H1 (cell line): ENCODE data around the gene PBXIP1. TPM values are rescaled to one million over a fixed set of nuclear protein-coding genes. Genes with fewer than 3 reads are reported as not detected.

Source experiments
- CTCF ChIA-PET: fragments of 300-600 bp; sonication (Branson Sonifier 250); formaldehyde crosslinking; loops from one replicate; lab custom pipeline; 2021; ENCODE audit not compliant: partially characterized antibody; lab: Charles Lee
- POLR2A ChIA-PET: fragments of 300-600 bp; sonication (Branson Sonifier 250); formaldehyde crosslinking; loops from one replicate; lab custom pipeline; 2021; ENCODE audit warnings: inconsistent platforms; ENCODE audit not compliant: partially characterized antibody; lab: Charles Lee
- DNase-seq, 2 experiments: peaks; one replicate each; pipeline versions ENCODE4 v3.0.0 to v3.0.0-alpha.2; 2010 to 2022; ENCODE audit warnings: low spot score in 2 of 2, low read depth in 1 of 2, mixed read lengths in 1 of 2
- FAIRE-seq: peaks from 2 replicates; lab custom pipeline; 2011; peaks lifted over from hg19 to GRCh38; lab: Jason Lieb, UNC
- H2AFZ ChIP-seq: 2 replicates; pipeline ENCODE4 v1.8.1; 2012; ENCODE audit warnings: low read length, inconsistent platforms
- H2AK5ac ChIP-seq: 2 replicates; pipeline ENCODE4 v1.6.1; 2013; ENCODE audit warnings: low read depth, low read length
- H2BK120ac ChIP-seq: replicated peaks from 2 replicates; pipeline ENCODE3; 2013; ENCODE audit warnings: low read depth, low read length, inconsistent platforms
- H2BK12ac ChIP-seq: 2 replicates; pipeline ENCODE4 v1.6.1; 2013; ENCODE audit warnings: low read depth, low read length
- H2BK15ac ChIP-seq: 2 replicates; pipeline ENCODE4 v1.6.1; 2013; ENCODE audit warnings: low read length
- H2BK20ac ChIP-seq: 2 replicates; pipeline ENCODE4 v1.6.1; 2013; ENCODE audit warnings: low read length
- H2BK5ac ChIP-seq: 2 replicates; pipeline ENCODE4 v1.6.1; 2013; ENCODE audit warnings: low read depth, low read length
- H3K14ac ChIP-seq: 2 replicates; pipeline ENCODE4 v1.6.1; 2013; ENCODE audit warnings: inconsistent platforms; ENCODE audit not compliant: insufficient read length
- H3K18ac ChIP-seq: 2 replicates; pipeline ENCODE4 v1.6.1; 2013; ENCODE audit warnings: low read length; ENCODE audit errors: extremely low read depth
- H3K23ac ChIP-seq: 2 replicates; pipeline ENCODE4 v1.6.1; 2013; ENCODE audit warnings: inconsistent platforms; ENCODE audit not compliant: insufficient read length
- H3K23me2 ChIP-seq: 2 replicates; pipeline ENCODE4 v1.6.1; 2013; ENCODE audit warnings: low read depth, low read length
- H3K27ac ChIP-seq: 2 replicates; pipeline ENCODE4 v1.6.1; 2011; ENCODE audit warnings: low read depth, low read length, inconsistent platforms
- H3K27me3 ChIP-seq, 4 experiments: replicated peaks in 1 of 4; 1 replicate in 1 of 4; 2 replicates in 3 of 4; pipeline versions ENCODE4 v1.6.1 to v1.8.1; 2011 to 2013; ENCODE audit warnings: low read length in 3 of 4, mild to moderate bottlenecking in 3 of 4, inconsistent platforms in 2 of 4, mixed read lengths in 2 of 4, moderate library complexity in 1 of 4; ENCODE audit not compliant: control insufficient read depth in 3 of 4, insufficient read depth in 3 of 4; ENCODE audit errors: extremely low read depth in 1 of 4
- H3K36me3 ChIP-seq, 4 experiments: 2 replicates each; pipeline versions ENCODE4 v1.6.1 to v1.8.1; 2011 to 2013; ENCODE audit warnings: mild to moderate bottlenecking in 4 of 4, low read length in 3 of 4, moderate library complexity in 2 of 4, control low read depth in 1 of 4, inconsistent platforms in 1 of 4; ENCODE audit not compliant: insufficient read depth in 4 of 4, control insufficient read depth in 2 of 4
- H3K4ac ChIP-seq: replicated peaks from 2 replicates; pipeline ENCODE3; 2013; ENCODE audit warnings: low read length, low read depth, mixed read lengths, inconsistent platforms; ENCODE audit not compliant: insufficient read length
- H3K4me1 ChIP-seq, 4 experiments: replicated peaks in 1 of 4; 1 replicate in 1 of 4; 2 replicates in 3 of 4; pipeline versions ENCODE4 v1.6.1 to v1.8.1; 2011 to 2013; ENCODE audit warnings: low read length in 3 of 4, inconsistent platforms in 2 of 4, mixed read lengths in 1 of 4; ENCODE audit not compliant: insufficient read depth in 4 of 4, control insufficient read depth in 3 of 4
- H3K4me2 ChIP-seq, 2 experiments: 2 replicates each; pipeline versions ENCODE4 v1.6.1 to v1.8.1; 2011 to 2013; ENCODE audit warnings: low read depth in 2 of 2, low read length in 2 of 2, control low read depth in 1 of 2, inconsistent platforms in 1 of 2, mild to moderate bottlenecking in 1 of 2; ENCODE audit not compliant: insufficient read depth in 1 of 2
- H3K4me3 ChIP-seq, 4 experiments: fragments of 200-600, 300-600 bp in 1 of 4; sonication (generic), shearing (Covaris generic), sonication (Bioruptor Twin) in 1 of 4; 2 replicates each; pipeline versions ENCODE4 v1.5.1 to v1.8.1; 2011 to 2016; ENCODE audit warnings: low read length in 4 of 4, low read depth in 3 of 4, control low read depth in 2 of 4, inconsistent platforms in 2 of 4, mild to moderate bottlenecking in 2 of 4, mixed read lengths in 1 of 4, moderate library complexity in 1 of 4; ENCODE audit not compliant: insufficient read depth in 2 of 4; ENCODE audit errors: extremely low read depth in 1 of 4
- H3K56ac ChIP-seq: replicated peaks from 2 replicates; pipeline ENCODE3; 2013; ENCODE audit warnings: low read depth, mild to moderate bottlenecking, mixed read lengths, low read length, inconsistent platforms; ENCODE audit not compliant: insufficient read length
- H3K79me1 ChIP-seq: 2 replicates; pipeline ENCODE4 v1.6.1; 2013; ENCODE audit warnings: low read depth, low read length, control low read depth
- H3K79me2 ChIP-seq, 2 experiments: 2 replicates each; pipeline versions ENCODE4 v1.6.1 to v1.8.1; 2012 to 2013; ENCODE audit warnings: low read length in 2 of 2, mild to moderate bottlenecking in 2 of 2, inconsistent platforms in 1 of 2; ENCODE audit not compliant: insufficient read depth in 2 of 2, control insufficient read depth in 1 of 2
- H3K9ac ChIP-seq, 4 experiments: replicated peaks in 1 of 4; 1 replicate in 1 of 4; 2 replicates in 3 of 4; pipeline versions ENCODE4 v1.6.1 to v1.8.1; 2011 to 2013; ENCODE audit warnings: low read depth in 3 of 4, low read length in 3 of 4, control low read depth in 2 of 4, mild to moderate bottlenecking in 2 of 4, moderate library complexity in 2 of 4, inconsistent platforms in 1 of 4; ENCODE audit errors: extremely low read depth in 1 of 4
- H3K9me3 ChIP-seq, 2 experiments: 2 replicates each; pipeline versions ENCODE4 v1.6.1 to v1.8.1; 2012 to 2013; ENCODE audit warnings: mild to moderate bottlenecking in 2 of 2, moderate library complexity in 2 of 2, control low read depth in 1 of 2, inconsistent platforms in 1 of 2, low read depth in 1 of 2, low read length in 1 of 2, mixed read lengths in 1 of 2; ENCODE audit not compliant: insufficient read depth in 2 of 2
- H4K20me1 ChIP-seq, 2 experiments: replicated peaks in 1 of 2; 2 replicates each; pipeline versions ENCODE3 to v1.8.1; 2011 to 2013; ENCODE audit warnings: inconsistent platforms in 2 of 2, low read length in 2 of 2, mild to moderate bottlenecking in 1 of 2; ENCODE audit not compliant: insufficient read depth in 2 of 2, control insufficient read depth in 1 of 2
- H4K5ac ChIP-seq: 2 replicates; pipeline ENCODE4 v1.6.1; 2013; ENCODE audit warnings: low read length, low read depth, mixed read lengths, inconsistent platforms; ENCODE audit not compliant: insufficient read length
- H4K8ac ChIP-seq: 2 replicates; pipeline ENCODE4 v1.8.0; 2013; ENCODE audit warnings: mild to moderate bottlenecking, moderate library complexity, low read length, inconsistent platforms; ENCODE audit not compliant: insufficient read depth; ENCODE audit errors: extremely low read depth
- H4K91ac ChIP-seq: replicated peaks from 2 replicates; pipeline ENCODE3; 2013; ENCODE audit warnings: low read length, mixed read lengths, inconsistent platforms; ENCODE audit not compliant: insufficient read length
- BCL11A ChIP-seq, 2 experiments: IDR thresholded peaks; one replicate each; pipeline ENCODE4 v1.6.1; 2011; ENCODE audit warnings: low read depth in 2 of 2, low read length in 2 of 2, mild to moderate bottlenecking in 2 of 2
- HDAC2 ChIP-seq, 2 experiments: fragments of 300-600 bp in 1 of 2; sonication (generic) in 1 of 2; IDR thresholded peaks; 2 replicates each; pipeline ENCODE4 v1.6.1; 2011 to 2012; ENCODE audit warnings: low read depth in 2 of 2, low read length in 2 of 2, mild to moderate bottlenecking in 2 of 2, moderate library complexity in 2 of 2, borderline replicate concordance in 1 of 2, inconsistent platforms in 1 of 2
- JUN ChIP-seq: IDR thresholded peaks from 2 replicates; pipeline ENCODE4 v1.6.1; 2011; ENCODE audit warnings: low read depth, mild to moderate bottlenecking, improper control_type of control experiment, low read length
- KDM1A ChIP-seq: fragments of 200-600, 300-600 bp; sonication (generic); IDR thresholded peaks from 2 replicates; pipeline ENCODE4 v1.7.1; 2016; ENCODE audit warnings: mild to moderate bottlenecking, low read length, borderline replicate concordance
- MAX ChIP-seq: IDR thresholded peaks from 2 replicates; pipeline ENCODE4 v1.6.1; 2012; ENCODE audit warnings: inconsistent platforms
- NANOG ChIP-seq: IDR thresholded peaks from 2 replicates; pipeline ENCODE4 v1.6.1; 2011; ENCODE audit warnings: low read length, low read depth, mild to moderate bottlenecking, inconsistent platforms; ENCODE audit not compliant: insufficient read depth, poor library complexity, severe bottlenecking
- POLR2AphosphoS5 ChIP-seq: IDR thresholded peaks from 2 replicates; pipeline ENCODE4 v1.6.1; 2011; ENCODE audit warnings: low read depth, low read length
- TCF12 ChIP-seq: IDR thresholded peaks from 2 replicates; pipeline ENCODE4 v1.6.1; 2011; ENCODE audit warnings: low read depth, mild to moderate bottlenecking, low read length
- WGBS, 2 experiments: shearing (Covaris generic) in 1 of 2; methylation state at CpG; one replicate each; pipeline versions ENCODE4 v1.1.6 to v1.1.7; 2013 to 2015; ENCODE audit warnings: low lambda C conversion rate in 2 of 2, mixed read lengths in 2 of 2, inconsistent platforms in 1 of 2, low coverage in 1 of 2, missing lambda C conversion rate in 1 of 2; ENCODE audit not compliant: insufficient replicate concordance in 2 of 2, insufficient coverage in 1 of 2, insufficient read length in 1 of 2; ENCODE audit errors: extremely low coverage in 1 of 2, missing lambda C conversion rate in 1 of 2; 5-methylcytosine and 5-hydroxymethylcytosine counted together
- polyA plus RNA-seq, 7 experiments: library from polyadenylated mRNA; depleted of rRNA in 3 of 7; stranded (reverse) in 5 of 7; unstranded in 2 of 7; fragments of >200 nt in 5 of 7; fragments of 200-250 nt in 2 of 7; gene quantifications; 1 replicate in 5 of 7; 2 replicates in 1 of 7; 4 replicates in 1 of 7; pipeline versions ENCODE4 v1.2.1 to v1.2.3, GENCODE V29; 2011 to 2013; ENCODE audit warnings: missing spikeins in 2 of 7, mixed read lengths in 2 of 7
- total RNA-seq: library from RNA; stranded (reverse); fragmentation: NEBNext Ultra II Directional; extraction: Animal tissue kit (Norgen Biotek cat#: 25700); gene quantifications from 2 replicates; pipeline ENCODE4 v1.2.1, GENCODE V29; 2021

The PBXIP1 gene
- total and polyA plus RNA-seq, 2 of the 8 experiments (the other 6 are each of a cell fraction or from before 2014, with no cell fraction given), result 12.0 to 19.8 TPM

DNA sequence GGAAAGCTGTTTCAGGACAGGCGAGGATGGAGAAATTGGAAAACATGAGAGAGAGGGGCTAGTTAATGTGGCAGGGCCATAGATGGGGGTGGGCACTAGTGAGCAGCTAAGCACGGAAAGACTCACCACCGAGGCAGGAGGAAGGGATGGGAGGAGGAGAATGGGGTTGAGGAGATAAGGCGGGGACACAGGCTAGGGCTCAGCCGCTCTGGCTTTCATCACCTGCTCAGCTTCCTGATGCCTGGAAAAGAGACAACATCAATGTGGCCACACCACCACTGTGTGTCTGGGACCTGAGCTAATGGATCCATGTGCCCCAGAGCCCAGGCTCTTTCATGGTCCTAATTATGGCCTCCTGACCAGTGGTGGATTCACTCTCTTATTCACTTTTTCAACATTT is 47.0 kb downstream of the PBXIP1 start:
- no peak overlapping the region for H4K8ac ChIP-seq
- H3K23me2 ChIP-seq, result no peaks in the 10 kb centered on the region
- H3K27ac ChIP-seq, result no peak overlapping the region
- H3K9ac ChIP-seq, result no peak overlapping the region; a peak in 1 of 7 replicates
- peaks cover 9 to 14% of the 10 kb centered on the region in 2 experiments; a peak in 3 of 4 replicates for H3K9me3 ChIP-seq
- CTCF ChIA-PET, result interaction anchor here (0.5 to 1.6 kb wide), 9 partner anchors 11 to 175 kb away, joined by 3 to 5 read pairs (median 3); partner anchors contain the start of genes EFNA3 and PMVK
- H2BK15ac ChIP-seq, result no peak overlapping the region
- no peak overlapping the region for H2AFZ ChIP-seq
- no peak overlapping the region for H2BK12ac ChIP-seq
- H3K79me1 ChIP-seq, result no peaks in the 10 kb centered on the region
- no peaks in the 10 kb centered on the region for H3K4me1 ChIP-seq
- H2BK20ac ChIP-seq, result no peak overlapping the region
- no peak overlapping the region for H3K18ac ChIP-seq
- POLR2A ChIA-PET, result interaction anchor here (1.6 kb wide), 1 partner anchor 139 kb away, joined by 3 read pairs; no protein-coding TSS in a partner anchor
- H4K20me1 ChIP-seq, result no peaks in the 10 kb centered on the region
- H3K79me2 ChIP-seq, result no peaks in the 10 kb centered on the region
- H3K4me3 ChIP-seq, result no peak overlapping the region
- H3K27me3 ChIP-seq, result no peaks in the 10 kb centered on the region
- no peak overlapping the region for H2BK5ac ChIP-seq
- H3K56ac ChIP-seq, result no peak overlapping the region
- H4K5ac ChIP-seq, result no peak overlapping the region
- no peak overlapping the region for H3K4ac ChIP-seq
- 89% methylated on average over 5 of the region's 5 CpGs; no CpG with 5 or more reads in 1 of the 2 experiments for WGBS, 2 experiments
- FAIRE-seq (no peak), DNase-seq (no peak)
- no peak overlapping the region for H3K14ac ChIP-seq
- no peak for TF ChIP-seq JUN
- no peak for TF ChIP-seq MAX
- no peak for TF ChIP-seq KDM1A
- TF ChIP-seq POLR2AphosphoS5, result no peak
- no peak for TF ChIP-seq NANOG
- TF ChIP-seq BCL11A (IDR thresholded peaks at IDR 0.05; ENCODE audit: low read depth in 2 of 2, low read length in 2 of 2), result no peak
- TF ChIP-seq TCF12, result no peak
- no peak for TF ChIP-seq HDAC2 (IDR thresholded peaks at IDR 0.05; ENCODE audit: borderline replicate concordance in 1 of 2, low read depth in 2 of 2, low read length in 2 of 2)
- H3K36me3 ChIP-seq, result no peaks in the 10 kb centered on the region
- H3K4me2 ChIP-seq, result no peak overlapping the region
- no peak overlapping the region for H3K23ac ChIP-seq
- no peak overlapping the region for H2AK5ac ChIP-seq
- H4K91ac ChIP-seq, result no peak overlapping the region
- H2BK120ac ChIP-seq, result no peak overlapping the region
